Measurements from ENCODE around the gene CREB1. TPM values are rescaled to one million over a fixed set of nuclear protein-coding genes. Genes with fewer than 3 reads are reported as not detected.

CREB1 gene
- total RNA-seq, 1 donor from 2014 or later = 71.3 TPM

DNA sequence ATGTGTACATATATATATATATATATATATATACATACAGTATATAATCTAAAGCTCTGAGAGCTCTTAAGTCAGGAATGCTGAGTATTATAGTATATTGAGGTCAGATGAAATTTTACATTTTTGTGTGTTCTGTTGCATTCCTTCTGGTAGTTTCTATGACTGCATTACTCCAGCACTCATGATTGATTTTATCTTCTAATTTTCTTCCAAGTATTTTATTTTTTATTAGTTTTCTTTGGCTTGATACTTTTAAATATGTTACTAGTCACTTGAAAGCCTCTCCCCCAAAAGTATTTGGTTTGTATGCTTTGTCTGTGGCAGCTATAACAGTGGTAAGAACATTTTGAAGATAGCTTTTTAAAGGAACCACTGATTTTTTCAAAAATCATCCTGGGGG, 70.5 kb downstream of the CREB1 start:
- TF ChIP-seq, protein P1, sequence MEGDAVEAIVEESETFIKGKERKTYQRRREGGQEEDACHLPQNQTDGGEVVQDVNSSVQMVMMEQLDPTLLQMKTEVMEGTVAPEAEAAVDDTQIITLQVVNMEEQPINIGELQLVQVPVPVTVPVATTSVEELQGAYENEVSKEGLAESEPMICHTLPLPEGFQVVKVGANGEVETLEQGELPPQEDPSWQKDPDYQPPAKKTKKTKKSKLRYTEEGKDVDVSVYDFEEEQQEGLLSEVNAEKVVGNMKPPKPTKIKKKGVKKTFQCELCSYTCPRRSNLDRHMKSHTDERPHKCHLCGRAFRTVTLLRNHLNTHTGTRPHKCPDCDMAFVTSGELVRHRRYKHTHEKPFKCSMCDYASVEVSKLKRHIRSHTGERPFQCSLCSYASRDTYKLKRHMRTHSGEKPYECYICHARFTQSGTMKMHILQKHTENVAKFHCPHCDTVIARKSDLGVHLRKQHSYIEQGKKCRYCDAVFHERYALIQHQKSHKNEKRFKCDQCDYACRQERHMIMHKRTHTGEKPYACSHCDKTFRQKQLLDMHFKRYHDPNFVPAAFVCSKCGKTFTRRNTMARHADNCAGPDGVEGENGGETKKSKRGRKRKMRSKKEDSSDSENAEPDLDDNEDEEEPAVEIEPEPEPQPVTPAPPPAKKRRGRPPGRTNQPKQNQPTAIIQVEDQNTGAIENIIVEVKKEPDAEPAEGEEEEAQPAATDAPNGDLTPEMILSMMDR (IDR thresholded peaks at IDR 0.05) = no peak
- Histone ChIP-seq H3K27ac (no peak overlapping the region), H3K36me3 (peaks cover 38% of the 10 kb centered on the region), H3K27me3 (ENCODE audit: low read depth) (no peaks in the 10 kb centered on the region), H3K4me1 (no peaks in the 10 kb centered on the region), H3K9me3 (no peaks in the 10 kb centered on the region), H3K4me3 (no peak overlapping the region)
- ATAC-seq (no peak), DNase-seq (no peak)
- intact Hi-C loops (cut with DNase I) = no loop called here

DNA sequence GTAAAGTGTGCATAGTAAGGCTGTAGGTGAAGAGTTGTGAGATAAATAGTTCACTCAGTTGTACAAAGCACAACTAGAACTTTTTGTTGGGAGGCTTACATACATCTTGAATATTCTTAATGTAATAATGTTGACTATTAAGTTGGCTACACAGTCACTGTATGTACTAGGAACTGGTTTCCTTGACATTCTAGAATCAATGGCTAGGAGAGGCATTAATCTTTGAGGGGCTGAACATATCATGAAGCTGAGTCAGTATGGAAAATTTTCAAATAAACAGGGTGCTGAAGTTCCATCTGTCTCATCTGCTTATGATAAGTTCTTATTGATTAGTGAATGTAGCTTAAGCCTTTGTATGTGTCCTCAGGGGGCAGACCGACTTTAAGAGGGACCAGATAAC, 72.0 kb downstream of the CREB1 start:
- no peak for ATAC-seq
- no peak overlapping the region for H3K27ac ChIP-seq
- H3K9me3 ChIP-seq = no peaks in the 10 kb centered on the region
- H3K27me3 ChIP-seq (ENCODE audit: low read depth) = no peaks in the 10 kb centered on the region
- TF ChIP-seq, protein P1 (IDR thresholded peaks at IDR 0.05) = no peak
- no peaks in the 10 kb centered on the region for H3K4me1 ChIP-seq
- no peak overlapping the region for H3K4me3 ChIP-seq
- intact Hi-C loops (cut with DNase I) = no loop called here
- no peak for DNase-seq
- peaks cover 23% of the 10 kb centered on the region for H3K36me3 ChIP-seq

DNA sequence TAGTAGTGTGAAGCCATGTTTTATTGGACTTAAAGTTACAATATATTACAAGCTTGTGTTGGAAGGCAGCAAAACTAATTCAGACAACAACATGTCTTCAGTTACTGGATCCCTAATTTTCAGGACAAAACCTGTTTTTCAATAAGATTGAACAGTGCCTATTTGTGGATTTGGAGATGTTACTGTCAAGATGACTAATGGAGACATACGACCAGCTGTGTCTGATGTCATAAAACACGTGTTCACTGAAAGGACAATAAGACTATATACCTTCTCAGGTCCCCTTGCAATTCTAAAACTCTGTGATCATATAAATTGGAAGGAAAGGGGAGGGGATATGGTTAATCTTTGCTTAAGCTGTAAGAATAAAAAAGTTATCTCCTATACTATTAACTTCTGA, 73.7 kb downstream of the CREB1 start:
- H3K9me3 ChIP-seq = no peaks in the 10 kb centered on the region
- no peak overlapping the region for H3K4me3 ChIP-seq
- no peak overlapping the region for H3K27ac ChIP-seq
- DNase-seq (no peak), ATAC-seq (no peak)
- no peaks in the 10 kb centered on the region for H3K27me3 ChIP-seq (ENCODE audit: low read depth)
- peaks cover 10% of the 10 kb centered on the region for H3K36me3 ChIP-seq
- intact Hi-C loops (cut with DNase I) = no loop called here
- TF ChIP-seq, protein P1 (IDR thresholded peaks at IDR 0.05) = no peak
- H3K4me1 ChIP-seq = no peaks in the 10 kb centered on the region

DNA sequence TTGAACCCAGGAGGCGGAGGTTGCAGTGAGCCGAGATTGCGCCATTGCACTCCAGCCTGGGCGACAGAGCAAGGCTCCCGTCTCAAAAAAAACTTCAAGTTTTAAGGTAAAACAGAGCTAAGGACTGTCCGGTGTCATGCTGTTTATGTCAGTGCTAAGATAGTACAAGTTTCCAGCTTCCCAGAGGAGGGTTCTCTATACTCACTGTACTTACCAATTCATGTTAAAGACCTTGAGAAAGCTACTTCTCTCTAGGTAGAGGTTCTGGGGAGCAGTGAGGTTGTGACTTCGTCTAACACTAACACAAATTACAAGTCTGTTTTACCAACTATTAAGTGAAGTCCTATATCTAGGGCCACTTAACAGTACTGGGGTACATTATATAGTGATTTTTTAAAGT, 76.6 kb downstream of the CREB1 start:
- TF ChIP-seq, protein P1 (IDR thresholded peaks at IDR 0.05) = no peak
- H3K27ac ChIP-seq = no peak overlapping the region
- no peaks in the 10 kb centered on the region for H3K36me3 ChIP-seq
- no peaks in the 10 kb centered on the region for H3K9me3 ChIP-seq
- ATAC-seq (no peak), DNase-seq (no peak)
- no peaks in the 10 kb centered on the region for H3K27me3 ChIP-seq (ENCODE audit: low read depth)
- no peaks in the 10 kb centered on the region for H3K4me1 ChIP-seq
- H3K4me3 ChIP-seq = no peak overlapping the region
- intact Hi-C loops (cut with DNase I) = no loop called here

DNA sequence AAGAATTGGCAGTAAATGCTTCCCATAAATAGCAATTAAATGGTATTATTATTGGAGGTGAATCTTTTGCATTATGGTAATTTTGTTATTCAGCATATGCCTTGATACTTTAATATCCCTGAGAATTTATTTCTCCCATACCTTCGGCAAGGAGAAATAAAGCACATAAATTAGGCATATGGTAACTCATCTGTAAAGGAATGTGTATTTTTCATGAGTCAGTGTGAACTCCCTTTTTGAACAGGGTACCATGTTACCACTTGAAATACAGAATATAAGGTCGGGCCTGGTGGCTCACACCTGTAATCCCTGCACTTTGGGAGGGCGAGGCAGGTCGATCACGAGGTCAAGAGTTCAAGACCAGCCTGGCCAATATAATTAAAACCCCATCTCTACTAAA, 77.1 kb downstream of the CREB1 start:
- no peaks in the 10 kb centered on the region for H3K9me3 ChIP-seq
- DNase-seq (no peak), ATAC-seq (no peak)
- H3K36me3 ChIP-seq = no peaks in the 10 kb centered on the region
- H3K4me3 ChIP-seq = no peak overlapping the region
- H3K27ac ChIP-seq = no peak overlapping the region
- TF ChIP-seq, protein P1 (IDR thresholded peaks at IDR 0.05) = no peak
- H3K4me1 ChIP-seq = no peaks in the 10 kb centered on the region
- intact Hi-C loops (cut with DNase I) = no loop called here
- no peaks in the 10 kb centered on the region for H3K27me3 ChIP-seq (ENCODE audit: low read depth)

DNA sequence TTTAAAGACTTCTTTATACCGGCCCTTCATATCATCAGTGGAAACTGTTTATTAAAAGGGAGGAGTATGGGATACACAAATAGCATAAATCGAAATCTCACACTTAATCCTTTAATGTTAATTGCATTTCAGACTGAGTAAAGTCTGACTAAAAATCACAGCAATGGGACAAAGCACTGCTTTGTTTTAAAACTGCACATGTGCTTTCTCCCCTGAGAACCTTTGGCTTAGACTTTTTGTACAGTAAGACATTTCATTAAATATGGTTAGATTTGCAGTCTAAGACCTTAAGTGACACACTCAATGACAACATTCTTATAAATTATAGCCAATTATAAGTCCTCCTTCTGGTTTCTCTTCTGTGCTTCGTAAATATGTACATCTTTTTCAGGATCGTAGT, 83.0 kb downstream of the CREB1 start:
- intact Hi-C loops (cut with DNase I) = no loop called here
- ATAC-seq = no peak
- Histone ChIP-seq H3K27me3 (ENCODE audit: low read depth) (no peaks in the 10 kb centered on the region), H3K4me3 (no peak overlapping the region), H3K4me1 (no peaks in the 10 kb centered on the region), H3K27ac (no peak overlapping the region), H3K9me3 (no peaks in the 10 kb centered on the region), H3K36me3 (peaks cover 27% of the 10 kb centered on the region)
- TF ChIP-seq, protein P1 (IDR thresholded peaks at IDR 0.05) = no peak
- DNase-seq = no peak
